ENCODE results near the gene TOP1. TPM values are rescaled to one million over a fixed set of nuclear protein-coding genes. Genes with fewer than 3 reads are reported as not detected.

TOP1 gene
- total and polyA plus RNA-seq, 9 of the 15 experiments (the other 6 are each of a cell fraction or from before 2014, with no cell fraction given) = 26.4 to 127 (median 39.6) TPM

GRCh38 chr20:41086402-41087324 lies 58.0 kb downstream of the TOP1 start (continued):
- TF ChIP-seq MYNN (IDR thresholded peaks at IDR 0.05) = 0 out of 2 replicates have a peak, but pooled peaks have one; percentile 18
- no peak for TF ChIP-seq MYNN (CRISPR knock-in tag; IDR thresholded peaks at IDR 0.05)
- peak; percentile 72 for TF ChIP-seq GATA2 (CRISPR knock-in tag; IDR thresholded peaks at IDR 0.05)
- TF ChIP-seq AFF1 (IDR thresholded peaks at IDR 0.05; ENCODE audit: low read depth in 1 of 2, partially characterized antibody in 2 of 2) = peak in 1 of 2 experiments; percentile 17
- peak; percentile 54 for TF ChIP-seq RBBP5 (IDR thresholded peaks at IDR 0.05; ENCODE audit: borderline replicate concordance, insufficient read depth, low read length, poor library complexity, severe bottlenecking)
- peak; percentile 83; the same call in 1 of the 2 replicates for TF ChIP-seq ESRRA (IDR thresholded peaks at IDR 0.05; ENCODE audit: borderline replicate concordance, low read depth)
- peak in 1 of 2 experiments; percentile 48; a peak in 1 of 4 replicates for TF ChIP-seq MAZ (CRISPR knock-in tag; conservative IDR thresholded peaks at IDR 0.05 in 1 of 2, IDR thresholded peaks at IDR 0.05 in 1 of 2)
- peak; percentile 37; the same call in 1 of the 2 replicates for TF ChIP-seq L3MBTL2 (IDR thresholded peaks at IDR 0.05)
- TF ChIP-seq, protein P1, sequence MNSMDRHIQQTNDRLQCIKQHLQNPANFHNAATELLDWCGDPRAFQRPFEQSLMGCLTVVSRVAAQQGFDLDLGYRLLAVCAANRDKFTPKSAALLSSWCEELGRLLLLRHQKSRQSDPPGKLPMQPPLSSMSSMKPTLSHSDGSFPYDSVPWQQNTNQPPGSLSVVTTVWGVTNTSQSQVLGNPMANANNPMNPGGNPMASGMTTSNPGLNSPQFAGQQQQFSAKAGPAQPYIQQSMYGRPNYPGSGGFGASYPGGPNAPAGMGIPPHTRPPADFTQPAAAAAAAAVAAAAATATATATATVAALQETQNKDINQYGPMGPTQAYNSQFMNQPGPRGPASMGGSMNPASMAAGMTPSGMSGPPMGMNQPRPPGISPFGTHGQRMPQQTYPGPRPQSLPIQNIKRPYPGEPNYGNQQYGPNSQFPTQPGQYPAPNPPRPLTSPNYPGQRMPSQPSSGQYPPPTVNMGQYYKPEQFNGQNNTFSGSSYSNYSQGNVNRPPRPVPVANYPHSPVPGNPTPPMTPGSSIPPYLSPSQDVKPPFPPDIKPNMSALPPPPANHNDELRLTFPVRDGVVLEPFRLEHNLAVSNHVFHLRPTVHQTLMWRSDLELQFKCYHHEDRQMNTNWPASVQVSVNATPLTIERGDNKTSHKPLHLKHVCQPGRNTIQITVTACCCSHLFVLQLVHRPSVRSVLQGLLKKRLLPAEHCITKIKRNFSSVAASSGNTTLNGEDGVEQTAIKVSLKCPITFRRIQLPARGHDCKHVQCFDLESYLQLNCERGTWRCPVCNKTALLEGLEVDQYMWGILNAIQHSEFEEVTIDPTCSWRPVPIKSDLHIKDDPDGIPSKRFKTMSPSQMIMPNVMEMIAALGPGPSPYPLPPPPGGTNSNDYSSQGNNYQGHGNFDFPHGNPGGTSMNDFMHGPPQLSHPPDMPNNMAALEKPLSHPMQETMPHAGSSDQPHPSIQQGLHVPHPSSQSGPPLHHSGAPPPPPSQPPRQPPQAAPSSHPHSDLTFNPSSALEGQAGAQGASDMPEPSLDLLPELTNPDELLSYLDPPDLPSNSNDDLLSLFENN (IDR thresholded peaks at IDR 0.05; ENCODE audit: low read depth in 2 of 2, low read length in 2 of 2) = peak in 1 of 2 experiments; percentile 77; a peak in 1 of 4 replicates
- peak; percentile 61 for TF ChIP-seq RFX1 (IDR thresholded peaks at IDR 0.05)
- TF ChIP-seq, protein P2, sequence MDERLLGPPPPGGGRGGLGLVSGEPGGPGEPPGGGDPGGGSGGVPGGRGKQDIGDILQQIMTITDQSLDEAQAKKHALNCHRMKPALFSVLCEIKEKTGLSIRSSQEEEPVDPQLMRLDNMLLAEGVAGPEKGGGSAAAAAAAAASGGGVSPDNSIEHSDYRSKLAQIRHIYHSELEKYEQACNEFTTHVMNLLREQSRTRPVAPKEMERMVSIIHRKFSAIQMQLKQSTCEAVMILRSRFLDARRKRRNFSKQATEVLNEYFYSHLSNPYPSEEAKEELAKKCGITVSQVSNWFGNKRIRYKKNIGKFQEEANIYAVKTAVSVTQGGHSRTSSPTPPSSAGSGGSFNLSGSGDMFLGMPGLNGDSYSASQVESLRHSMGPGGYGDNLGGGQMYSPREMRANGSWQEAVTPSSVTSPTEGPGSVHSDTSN (CRISPR knock-in tag; IDR thresholded peaks at IDR 0.05; ENCODE audit: low read depth) = no peak
- TF ChIP-seq, protein P2 (tag; conservative IDR thresholded peaks at IDR 0.05; ENCODE audit: low read depth) = 0 out of 2 replicates have a peak, but pooled peaks have one; percentile 9
